Left forelimb (tissue), 1 donor: ENCODE results near the gene LEMD1.
"Not testable (repeated sequence)": the region's sequence is repeated elsewhere in the genome, so short reads cannot be mapped to it uniquely, and the experiment has no call there.

Experiments used
- DNase-seq: peaks from one replicate; pipeline ENCODE4 v3.0.0-alpha.2; 2018; ENCODE audit warnings: low spot score

LEMD1 gene

DNA sequence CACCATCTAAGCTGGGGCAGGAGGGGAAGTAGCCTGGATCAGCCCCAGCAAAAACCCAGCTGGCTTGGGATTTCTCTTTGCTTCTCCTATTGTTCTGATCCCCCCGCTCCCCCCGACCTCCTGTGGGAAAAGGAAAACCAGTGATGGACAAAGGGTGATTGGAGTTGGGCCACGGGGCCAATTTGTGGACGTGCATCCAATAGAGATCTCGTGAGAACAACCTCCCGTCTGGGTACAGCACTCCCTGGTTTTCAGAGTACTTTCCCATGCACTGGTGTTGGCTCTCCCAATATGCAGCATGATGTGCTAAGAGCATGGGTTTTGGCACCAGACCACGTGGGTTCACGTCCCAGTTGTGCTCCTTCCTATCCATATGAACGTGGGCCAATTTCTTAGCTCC lies 25.0 kb upstream of the LEMD1 start:
- DNase-seq, result no peak

DNA sequence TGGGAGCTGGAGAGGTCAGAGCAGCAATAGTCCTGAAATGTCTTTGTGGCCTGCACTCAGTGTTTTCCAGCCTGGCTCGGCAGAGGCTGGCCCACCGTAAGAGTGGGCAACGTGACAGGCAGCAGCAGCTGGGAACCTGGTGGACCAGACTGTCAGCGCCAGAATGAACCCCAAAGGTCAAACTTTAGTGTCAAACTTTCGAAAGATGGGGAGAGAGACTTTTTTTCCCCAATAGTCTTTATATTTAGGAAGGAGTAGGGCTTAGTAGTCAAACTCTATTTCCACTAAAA lies 23.7 kb upstream of the LEMD1 start:
- DNase-seq, result no peak

- DNase-seq, result no peak
Observed at GRCh38 chr1:205444931-205445645, 23.2 kb upstream of the LEMD1 start.

DNA sequence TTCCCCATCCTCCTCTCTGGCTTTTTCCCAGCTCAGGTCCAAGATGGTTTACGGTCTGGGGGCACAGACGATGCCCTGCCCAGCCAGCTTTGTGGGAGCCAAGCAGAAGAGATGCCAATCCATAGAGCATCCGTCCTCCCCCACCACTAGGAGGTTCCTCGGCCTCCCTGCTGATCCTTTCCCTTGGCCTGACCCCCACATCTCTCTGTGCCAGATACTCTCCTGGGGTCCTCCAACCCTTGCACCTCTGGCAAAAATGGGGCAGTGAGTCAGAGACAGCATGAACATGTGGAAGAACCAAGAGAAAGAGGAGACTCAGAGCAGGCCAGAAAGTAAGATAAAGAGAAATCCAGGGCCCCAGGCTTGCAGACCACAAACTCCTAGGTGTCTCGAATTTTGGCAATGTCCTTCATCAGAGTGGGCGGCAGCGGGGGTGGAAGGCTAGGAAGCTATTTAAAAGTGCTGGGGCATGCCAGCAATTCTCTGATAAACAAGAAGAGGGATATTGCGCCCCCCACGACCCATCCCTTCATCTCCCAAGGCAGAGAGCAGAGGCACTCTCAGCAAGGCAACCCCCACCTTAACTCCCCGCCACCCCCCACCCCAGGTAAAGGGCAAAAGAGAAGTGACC lies 22.6 kb upstream of the LEMD1 start:
- no peak for DNase-seq

GRCh38 chr1:205443585-205444299 lies 21.9 kb upstream of the LEMD1 start:
- DNase-seq, result no peak

- no peak for DNase-seq
Observed at GRCh38 chr1:205442051-205442725, 20.3 kb upstream of the LEMD1 start.

DNA sequence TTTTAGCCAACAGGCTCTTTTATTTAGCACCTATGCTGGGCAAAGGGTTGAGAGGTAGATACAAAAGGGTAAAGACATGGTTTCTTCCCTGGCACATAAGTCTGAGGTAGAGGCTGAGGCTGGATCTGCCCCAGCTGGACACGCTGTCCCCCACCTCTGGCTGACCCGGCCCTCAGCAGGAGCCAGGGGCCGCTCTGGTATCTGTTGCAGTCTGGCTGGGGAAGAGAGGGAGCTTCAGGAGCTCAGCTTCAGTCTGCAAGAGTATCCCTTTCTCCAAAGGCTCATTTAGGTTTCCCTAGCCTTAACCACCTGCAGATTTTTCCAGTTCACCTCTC lies 19.8 kb upstream of the LEMD1 start:
- no peak for DNase-seq

DNA sequence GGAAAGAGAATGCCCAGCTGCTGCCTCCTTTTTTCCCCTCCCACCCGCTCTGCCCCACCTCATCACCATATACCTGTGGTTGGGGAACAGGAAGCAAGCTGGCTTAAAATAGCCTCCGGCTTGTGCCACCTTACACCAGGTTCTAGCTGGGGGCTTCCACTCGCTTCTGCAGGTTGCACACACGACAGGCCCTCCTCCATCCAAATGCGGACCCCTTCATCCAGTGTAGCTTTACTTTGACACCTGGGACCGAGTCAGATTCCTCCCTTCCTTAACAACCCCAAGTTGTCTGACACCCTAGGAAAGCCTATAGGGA lies 19.4 kb upstream of the LEMD1 start:
- DNase-seq, result no peak

DNA sequence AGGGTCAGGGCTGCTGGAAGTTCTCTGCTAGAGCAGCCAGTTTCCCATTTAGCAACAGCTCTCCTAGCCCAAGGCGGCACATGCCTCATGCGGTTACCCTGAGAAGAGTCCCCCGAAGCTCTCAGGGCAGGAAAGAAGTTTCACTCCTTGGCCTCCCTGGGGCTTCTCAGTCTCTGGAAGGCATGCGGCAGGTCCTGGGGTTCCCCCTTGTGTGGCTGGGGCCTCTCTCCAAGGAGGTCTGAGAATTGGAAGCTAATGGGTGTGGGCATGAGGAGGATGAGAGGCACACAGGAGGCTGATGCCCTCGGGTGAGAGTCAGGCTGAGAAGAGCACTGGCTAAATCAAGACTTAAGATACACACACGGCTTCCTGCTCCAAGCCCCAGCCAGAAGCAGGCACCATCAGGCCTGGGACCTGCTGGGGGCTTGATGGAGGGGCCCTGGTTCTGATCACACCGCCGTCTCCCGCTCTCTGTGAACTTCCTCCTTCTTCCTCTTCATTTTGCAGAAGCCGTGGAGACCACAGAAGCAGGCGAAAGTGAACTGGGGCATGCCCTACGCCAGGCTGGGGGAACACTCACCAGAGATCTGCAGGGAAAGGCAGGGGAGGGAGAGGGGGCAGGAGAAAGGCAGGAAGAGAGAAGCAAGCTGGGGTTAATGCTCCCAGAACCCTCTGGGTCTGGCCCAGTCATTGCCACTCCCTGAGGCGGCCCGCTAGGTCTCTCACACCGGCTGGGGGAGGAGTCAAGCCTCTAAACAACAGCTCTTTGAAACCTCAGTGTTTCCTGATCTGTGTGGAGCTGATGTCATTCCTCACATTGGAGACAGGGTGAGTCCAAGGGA lies 18.8 kb upstream of the LEMD1 start:
- no peak for DNase-seq

DNA sequence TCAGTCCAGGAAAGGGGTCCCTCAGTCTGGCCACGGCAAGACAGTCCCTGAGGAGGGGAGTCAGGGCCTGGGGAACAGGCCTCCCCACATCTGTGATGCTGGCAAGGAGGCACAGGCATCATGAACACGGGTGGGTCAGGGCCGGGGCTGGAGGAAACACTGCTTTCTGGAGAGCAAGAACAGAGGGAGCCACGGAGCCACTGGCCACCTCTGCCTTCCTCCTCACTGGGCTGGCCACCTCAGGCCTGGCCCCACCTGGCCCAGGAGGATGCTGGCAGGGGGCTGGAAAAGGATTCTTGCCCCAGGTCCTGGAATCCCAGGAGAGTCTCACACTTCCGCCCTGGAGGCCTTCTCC lies 18.2 kb upstream of the LEMD1 start:
- DNase-seq, result no peak

DNA sequence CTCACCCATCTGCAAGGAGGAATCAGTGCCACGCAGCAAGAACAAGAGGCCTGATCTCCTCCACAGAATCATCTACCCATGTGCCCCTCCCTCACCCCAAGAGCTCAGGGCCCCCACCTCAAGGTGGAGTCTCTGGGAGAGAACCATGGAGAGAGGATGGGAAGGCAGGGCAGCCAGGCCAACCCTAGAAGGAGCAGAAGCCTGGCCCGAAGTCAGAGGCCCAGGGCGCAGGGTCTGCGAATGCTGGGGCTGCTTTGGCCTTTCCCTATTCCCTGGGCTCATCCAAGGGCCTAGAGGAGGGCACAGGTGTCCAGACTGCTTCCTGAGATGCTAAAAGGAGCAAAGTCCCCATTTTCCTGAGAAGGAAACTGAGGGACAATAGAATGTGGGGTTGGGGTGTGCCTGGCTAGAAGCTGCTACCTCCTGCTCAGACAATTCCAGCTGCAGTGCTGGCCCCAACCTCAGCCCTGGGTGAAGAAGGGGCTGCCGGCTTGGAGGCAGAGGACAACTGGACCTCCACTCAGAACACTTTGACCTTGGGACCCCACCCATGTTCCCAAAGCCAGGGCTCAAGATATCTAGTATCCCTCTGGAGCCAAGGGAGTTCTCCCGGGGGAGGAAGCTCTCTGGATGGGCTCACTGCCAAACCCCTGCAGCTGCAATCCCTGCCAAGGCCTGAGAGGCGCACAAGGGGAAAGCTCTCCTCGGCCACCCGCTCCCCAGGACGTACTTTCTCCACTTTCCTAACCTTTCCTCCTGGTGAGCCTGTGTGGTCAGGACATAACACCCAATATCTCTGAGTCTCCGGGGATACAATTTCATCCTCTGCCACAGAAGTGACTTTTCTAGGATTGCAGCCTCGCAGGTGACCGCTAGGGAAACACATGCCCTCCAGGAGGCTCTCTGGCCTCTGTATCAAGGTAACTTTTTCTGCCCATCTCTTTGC lies 16.6 kb upstream of the LEMD1 start:
- DNase-seq, result no peak

GRCh38 chr1:205437570-205437969 lies 15.7 kb upstream of the LEMD1 start:
- no peak for DNase-seq

DNA sequence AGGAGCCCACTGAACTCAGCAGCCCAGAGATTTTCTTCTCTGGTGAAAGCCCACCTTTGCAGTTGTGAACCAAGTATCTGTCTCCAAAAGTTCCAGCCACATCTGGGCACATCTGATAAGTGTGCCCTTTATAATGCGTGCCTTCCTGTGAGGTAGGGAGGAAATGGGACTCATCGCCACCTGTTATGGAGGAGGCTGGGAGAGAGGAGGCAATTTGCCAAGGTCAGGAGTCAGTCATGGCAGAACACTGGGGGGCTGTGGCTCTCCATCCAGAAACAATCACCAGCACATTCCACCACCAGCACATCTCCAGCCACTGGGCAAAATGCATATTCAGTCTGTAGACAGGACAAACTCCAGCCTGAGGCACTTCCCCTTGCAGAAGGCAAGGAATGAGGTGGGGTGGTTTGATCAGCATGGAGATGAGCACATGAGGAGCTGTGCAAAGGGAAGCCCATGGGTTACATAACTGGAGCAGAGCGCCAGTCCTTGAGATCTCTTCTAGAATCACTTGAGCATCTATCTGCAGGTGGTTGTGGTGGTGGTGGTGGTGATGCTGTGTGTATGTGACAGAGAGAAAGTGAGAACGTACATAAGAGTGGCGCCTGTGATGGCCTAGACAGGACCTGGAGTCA lies 15.0 kb upstream of the LEMD1 start:
- DNase-seq, result no peak

- no peak for DNase-seq
Observed at GRCh38 chr1:205435578-205436573, 14.0 kb upstream of the LEMD1 start.

- DNase-seq, result no peak
Observed at GRCh38 chr1:205434738-205435137, 12.9 kb upstream of the LEMD1 start.

- DNase-seq, result not testable (repeated sequence)
Observed at GRCh38 chr1:205432692-205433091, 10.8 kb upstream of the LEMD1 start.

- DNase-seq, result no peak
Observed at GRCh38 chr1:205432116-205432515, 10.3 kb upstream of the LEMD1 start.

DNA sequence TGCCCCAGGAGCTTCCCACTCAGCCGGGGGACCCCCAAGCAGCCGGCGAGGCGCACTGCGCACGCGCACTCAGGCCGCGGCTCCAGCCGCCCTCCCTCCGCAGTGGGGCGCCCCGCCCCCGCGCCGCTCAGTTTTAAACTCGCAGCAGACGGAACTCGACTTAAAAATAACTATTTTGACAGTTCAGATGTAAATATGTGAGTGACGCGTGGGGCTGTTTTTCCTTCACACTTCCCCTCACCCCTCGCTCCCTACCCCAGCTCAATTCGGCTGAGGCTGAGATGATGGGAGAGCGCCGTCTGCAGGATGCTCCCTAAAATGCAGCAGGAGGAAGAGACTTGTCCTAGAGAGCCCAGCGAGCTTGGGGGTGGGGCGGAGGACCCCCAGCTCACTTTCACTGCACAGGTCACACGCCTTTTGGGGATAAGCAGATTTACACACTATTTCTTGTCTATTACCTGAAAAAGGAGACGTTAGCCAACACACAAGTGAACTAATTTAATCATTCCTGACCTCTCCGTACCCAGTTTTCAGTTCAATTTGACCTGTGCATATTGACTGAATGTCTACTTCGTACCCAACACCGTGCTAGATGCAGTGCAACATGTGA lies 8.9 kb upstream of the LEMD1 start:
- DNase-seq, result peak; percentile 79
